ENCODE data around the gene WDR33.

DNA sequence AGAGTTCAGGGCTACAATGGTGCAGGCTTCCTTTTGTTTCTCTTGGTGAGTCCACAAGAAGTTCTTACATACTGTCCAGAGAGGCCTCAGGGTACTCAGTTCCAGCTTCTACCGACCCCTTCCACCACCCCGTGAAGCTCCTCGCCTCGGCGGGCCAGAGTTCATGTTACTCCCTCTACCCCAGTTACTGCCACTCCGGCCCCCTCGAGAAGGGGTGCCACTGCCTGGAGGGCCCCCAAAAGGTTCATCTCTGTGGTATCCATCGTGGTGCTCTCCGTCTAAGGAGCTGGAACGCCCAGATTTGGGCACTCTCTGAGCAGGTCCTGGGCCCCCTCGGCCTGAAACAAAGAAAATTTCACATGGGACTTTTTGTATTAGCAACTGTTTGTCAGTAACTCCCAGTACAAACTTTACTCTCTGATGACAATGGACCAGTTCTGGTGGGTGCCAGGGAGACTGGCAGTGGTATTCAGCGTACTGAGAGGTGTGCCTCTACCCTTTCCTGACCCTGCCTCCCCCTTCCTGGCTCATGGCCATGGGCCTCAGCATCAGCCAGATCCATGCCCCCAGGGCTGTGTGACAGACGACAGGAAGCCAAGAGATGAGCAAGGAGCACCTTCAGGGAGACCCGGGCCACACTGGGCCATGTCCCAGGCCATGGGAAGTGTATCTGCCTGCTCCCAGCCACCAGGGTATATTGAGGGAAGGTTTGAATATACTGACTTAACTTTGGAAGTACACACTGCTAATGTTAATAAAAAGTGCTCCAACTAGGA, 104.6 kb downstream of the WDR33 start:
- TF ChIP-seq, protein P1, sequence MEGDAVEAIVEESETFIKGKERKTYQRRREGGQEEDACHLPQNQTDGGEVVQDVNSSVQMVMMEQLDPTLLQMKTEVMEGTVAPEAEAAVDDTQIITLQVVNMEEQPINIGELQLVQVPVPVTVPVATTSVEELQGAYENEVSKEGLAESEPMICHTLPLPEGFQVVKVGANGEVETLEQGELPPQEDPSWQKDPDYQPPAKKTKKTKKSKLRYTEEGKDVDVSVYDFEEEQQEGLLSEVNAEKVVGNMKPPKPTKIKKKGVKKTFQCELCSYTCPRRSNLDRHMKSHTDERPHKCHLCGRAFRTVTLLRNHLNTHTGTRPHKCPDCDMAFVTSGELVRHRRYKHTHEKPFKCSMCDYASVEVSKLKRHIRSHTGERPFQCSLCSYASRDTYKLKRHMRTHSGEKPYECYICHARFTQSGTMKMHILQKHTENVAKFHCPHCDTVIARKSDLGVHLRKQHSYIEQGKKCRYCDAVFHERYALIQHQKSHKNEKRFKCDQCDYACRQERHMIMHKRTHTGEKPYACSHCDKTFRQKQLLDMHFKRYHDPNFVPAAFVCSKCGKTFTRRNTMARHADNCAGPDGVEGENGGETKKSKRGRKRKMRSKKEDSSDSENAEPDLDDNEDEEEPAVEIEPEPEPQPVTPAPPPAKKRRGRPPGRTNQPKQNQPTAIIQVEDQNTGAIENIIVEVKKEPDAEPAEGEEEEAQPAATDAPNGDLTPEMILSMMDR (IDR thresholded peaks at IDR 0.05; ENCODE audit: borderline replicate concordance, extremely low read depth, low read length, poor library complexity, severe bottlenecking), result no peak
- TF ChIP-seq EZH2 (IDR thresholded peaks at IDR 0.05; ENCODE audit: borderline replicate concordance, low read depth, low read length, severe bottlenecking), result no peak

All from DND-41 (cell line).